ENCODE measurements around the gene NOL8. TPM values are rescaled to one million over a fixed set of nuclear protein-coding genes. Genes with fewer than 3 reads are reported as not detected.
A peak's percentile ranks its signal among the peaks of the same experiment; 100 is the strongest.

NOL8 gene
- total and polyA plus RNA-seq, 2 donors, result 30.7 to 51.3 TPM

- Histone ChIP-seq H3K4me1 (ENCODE audit: control insufficient read depth in 2 of 2, insufficient read depth in 2 of 2, low read length in 2 of 2) (no peaks in the 10 kb centered on the region), H3K27me3 (ENCODE audit: control insufficient read depth in 2 of 2, insufficient read depth in 1 of 2, low read length in 1 of 2) (no peaks in the 10 kb centered on the region), H3K36me3 (ENCODE audit: control insufficient read depth in 2 of 2, insufficient read depth in 2 of 2, low read length in 1 of 2) (peaks cover 46 to 85% of the 10 kb centered on the region in 2 donors), H3K27ac (ENCODE audit: low read depth in 1 of 2, low read length in 1 of 2) (no peak overlapping the region), H3K4me3 (ENCODE audit: low read length in 2 of 2) (no peak overlapping the region), H3K9me3 (ENCODE audit: control insufficient read depth in 2 of 2, insufficient read depth in 1 of 2, low read length in 1 of 2) (no peaks in the 10 kb centered on the region)
- DNase-seq (ENCODE audit: low read depth in 6 of 9, low spot score in 9 of 9), result no peak
- 92% methylated on average over 1 of the region's 1 CpG for WGBS
These were observed 62.0 kb downstream of the NOL8 start for GRCh38 chr9:92263131-92263530.

- H3K9me3 ChIP-seq (ENCODE audit: control insufficient read depth in 2 of 2, insufficient read depth in 1 of 2, low read length in 1 of 2), result no peaks in the 10 kb centered on the region
- no peak overlapping the region for H3K4me3 ChIP-seq (ENCODE audit: low read length in 2 of 2)
- no peaks in the 10 kb centered on the region for H3K4me1 ChIP-seq (ENCODE audit: control insufficient read depth in 2 of 2, insufficient read depth in 2 of 2, low read length in 2 of 2)
- H3K27ac ChIP-seq (ENCODE audit: low read depth in 1 of 2, low read length in 1 of 2), result no peak overlapping the region
- WGBS, result 100% methylated on average over 2 of the region's 2 CpGs
- H3K27me3 ChIP-seq (ENCODE audit: control insufficient read depth in 2 of 2, insufficient read depth in 1 of 2, low read length in 1 of 2), result no peaks in the 10 kb centered on the region
- H3K36me3 ChIP-seq (ENCODE audit: control insufficient read depth in 2 of 2, insufficient read depth in 2 of 2, low read length in 1 of 2), result peaks cover 46 to 82% of the 10 kb centered on the region in 2 donors
- DNase-seq (ENCODE audit: low read depth in 6 of 9, low spot score in 9 of 9), result no peak
These were observed 67.8 kb downstream of the NOL8 start for GRCh38 chr9:92257327-92257726.

GRCh38 chr9:92254381-92255337, 70.5 kb downstream of the NOL8 start:
- no peaks in the 10 kb centered on the region for H3K4me1 ChIP-seq (ENCODE audit: control insufficient read depth in 2 of 2, insufficient read depth in 2 of 2, low read length in 2 of 2)
- H3K4me3 ChIP-seq (ENCODE audit: low read length in 2 of 2), result no peak overlapping the region
- no peak for DNase-seq (ENCODE audit: low read depth in 6 of 9, low spot score in 9 of 9)
- 92% methylated on average over 19 of the region's 19 CpGs for WGBS
- peaks cover 56 to 87% of the 10 kb centered on the region in 2 donors for H3K36me3 ChIP-seq (ENCODE audit: control insufficient read depth in 2 of 2, insufficient read depth in 2 of 2, low read length in 1 of 2)
- no peaks in the 10 kb centered on the region for H3K9me3 ChIP-seq (ENCODE audit: control insufficient read depth in 2 of 2, insufficient read depth in 1 of 2, low read length in 1 of 2)
- H3K27ac ChIP-seq (ENCODE audit: low read depth in 1 of 2, low read length in 1 of 2), result peak overlapping the region in 1 of 2 donors; percentile 20
- no peaks in the 10 kb centered on the region for H3K27me3 ChIP-seq (ENCODE audit: control insufficient read depth in 2 of 2, insufficient read depth in 1 of 2, low read length in 1 of 2)

- Histone ChIP-seq H3K36me3 (ENCODE audit: control insufficient read depth in 2 of 2, insufficient read depth in 2 of 2, low read length in 1 of 2) (peaks cover 51 to 86% of the 10 kb centered on the region in 2 donors), H3K9me3 (ENCODE audit: control insufficient read depth in 2 of 2, insufficient read depth in 1 of 2, low read length in 1 of 2) (no peaks in the 10 kb centered on the region)
- 94% methylated on average over 4 of the region's 4 CpGs for WGBS
These were observed 71.5 kb downstream of the NOL8 start for GRCh38 chr9:92253656-92254055.

GRCh38 chr9:92247981-92248380, 77.2 kb downstream of the NOL8 start:
- no peaks in the 10 kb centered on the region for H3K9me3 ChIP-seq (ENCODE audit: control insufficient read depth in 2 of 2, insufficient read depth in 1 of 2, low read length in 1 of 2)
- no peak overlapping the region for H3K4me3 ChIP-seq (ENCODE audit: low read length in 2 of 2)
- H3K4me1 ChIP-seq (ENCODE audit: control insufficient read depth in 2 of 2, insufficient read depth in 2 of 2, low read length in 2 of 2), result no peaks in the 10 kb centered on the region
- no peaks in the 10 kb centered on the region for H3K27me3 ChIP-seq (ENCODE audit: control insufficient read depth in 2 of 2, insufficient read depth in 1 of 2, low read length in 1 of 2)
- no peak overlapping the region for H3K27ac ChIP-seq (ENCODE audit: low read depth in 1 of 2, low read length in 1 of 2)
- no peak for DNase-seq (ENCODE audit: low read depth in 6 of 9, low spot score in 9 of 9)
- 98% methylated on average over 3 of the region's 3 CpGs for WGBS
- peaks cover 62 to 91% of the 10 kb centered on the region in 2 donors for H3K36me3 ChIP-seq (ENCODE audit: control insufficient read depth in 2 of 2, insufficient read depth in 2 of 2, low read length in 1 of 2)

More at GRCh38 chr9:92253656-92254055, 71.5 kb downstream of the NOL8 start:
- Histone ChIP-seq H3K4me1 (ENCODE audit: control insufficient read depth in 2 of 2, insufficient read depth in 2 of 2, low read length in 2 of 2) (no peaks in the 10 kb centered on the region), H3K27me3 (ENCODE audit: control insufficient read depth in 2 of 2, insufficient read depth in 1 of 2, low read length in 1 of 2) (no peaks in the 10 kb centered on the region), H3K27ac (ENCODE audit: low read depth in 1 of 2, low read length in 1 of 2) (no peak overlapping the region), H3K4me3 (ENCODE audit: low read length in 2 of 2) (no peak overlapping the region)
- no peak for DNase-seq (ENCODE audit: low read depth in 6 of 9, low spot score in 9 of 9)

Other genes with a start within 250 kb of the NOL8 start
- 49.4 TPM for gene SPTLC1, start 209.9 kb downstream of the NOL8 start, total RNA-seq
- gene SPTLC1, start 209.9 kb downstream of the NOL8 start, polyA plus RNA-seq, result 44.3 TPM
- gene IARS1, start 31.7 kb downstream of the NOL8 start, total RNA-seq, result 83.9 TPM
- 30.8 TPM for gene IARS1, start 31.7 kb downstream of the NOL8 start, polyA plus RNA-seq
- gene CENPP, start 603 bp upstream of the NOL8 start, total RNA-seq, result 13.8 TPM
- gene CENPP, start 603 bp upstream of the NOL8 start, polyA plus RNA-seq, result 3.9 TPM
- 10.1 TPM for gene OGN, start 79.2 kb upstream of the NOL8 start, total RNA-seq
- 3.4 TPM for gene OGN, start 79.2 kb upstream of the NOL8 start, polyA plus RNA-seq
- gene OMD, start 99.1 kb upstream of the NOL8 start, total RNA-seq, result 0.61 TPM
- 1.3 TPM for gene OMD, start 99.1 kb upstream of the NOL8 start, polyA plus RNA-seq
- 9.8 TPM for gene ASPN, start 157.2 kb upstream of the NOL8 start, total RNA-seq
- 3.9 TPM for gene ASPN, start 157.2 kb upstream of the NOL8 start, polyA plus RNA-seq
- gene ECM2, start 210.6 kb upstream of the NOL8 start, total RNA-seq, result 1.3 TPM
- 3.5 TPM for gene ECM2, start 210.6 kb upstream of the NOL8 start, polyA plus RNA-seq